ENCODE results near the gene FPR1.

Gene FPR1

GRCh38 chr19:51737389-51737788 is 14.3 kb downstream of the FPR1 start:
- no peak for DNase-seq (ENCODE audit: low read depth)

DNA sequence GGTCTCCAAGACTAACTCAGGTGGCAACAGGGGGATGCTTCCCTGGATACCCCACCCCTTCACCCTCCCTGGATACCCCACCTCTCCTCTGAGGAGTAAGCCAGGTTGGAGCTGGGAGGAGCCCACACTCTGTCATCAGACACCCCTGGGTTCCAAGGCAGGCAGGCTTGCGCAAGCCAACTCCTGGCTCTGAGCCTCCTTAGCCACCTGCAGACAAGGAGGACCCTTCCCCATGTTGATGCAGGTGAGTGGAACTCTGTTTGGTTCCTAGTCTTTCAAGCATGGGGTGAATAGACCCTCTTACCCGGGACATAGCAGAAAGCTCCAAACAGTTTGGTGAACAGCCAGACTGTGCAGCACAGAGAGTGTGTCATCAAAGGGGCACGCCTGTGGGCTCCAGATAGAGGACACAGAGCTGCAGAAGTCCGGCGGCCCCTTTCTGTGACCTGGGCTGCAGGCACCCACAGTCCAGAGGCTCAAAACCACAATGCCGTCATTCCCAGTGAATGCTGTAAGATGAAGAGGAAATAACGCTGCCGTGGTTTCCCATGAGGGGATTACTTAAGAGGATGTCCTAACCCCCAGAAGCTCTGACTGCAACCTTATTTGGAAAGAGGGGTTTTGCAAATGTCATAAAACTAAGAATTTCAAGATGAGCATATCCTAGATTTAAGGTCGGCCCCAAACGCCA is 15.8 kb downstream of the FPR1 start:
- DNase-seq (ENCODE audit: low read depth), result no peak

DNA sequence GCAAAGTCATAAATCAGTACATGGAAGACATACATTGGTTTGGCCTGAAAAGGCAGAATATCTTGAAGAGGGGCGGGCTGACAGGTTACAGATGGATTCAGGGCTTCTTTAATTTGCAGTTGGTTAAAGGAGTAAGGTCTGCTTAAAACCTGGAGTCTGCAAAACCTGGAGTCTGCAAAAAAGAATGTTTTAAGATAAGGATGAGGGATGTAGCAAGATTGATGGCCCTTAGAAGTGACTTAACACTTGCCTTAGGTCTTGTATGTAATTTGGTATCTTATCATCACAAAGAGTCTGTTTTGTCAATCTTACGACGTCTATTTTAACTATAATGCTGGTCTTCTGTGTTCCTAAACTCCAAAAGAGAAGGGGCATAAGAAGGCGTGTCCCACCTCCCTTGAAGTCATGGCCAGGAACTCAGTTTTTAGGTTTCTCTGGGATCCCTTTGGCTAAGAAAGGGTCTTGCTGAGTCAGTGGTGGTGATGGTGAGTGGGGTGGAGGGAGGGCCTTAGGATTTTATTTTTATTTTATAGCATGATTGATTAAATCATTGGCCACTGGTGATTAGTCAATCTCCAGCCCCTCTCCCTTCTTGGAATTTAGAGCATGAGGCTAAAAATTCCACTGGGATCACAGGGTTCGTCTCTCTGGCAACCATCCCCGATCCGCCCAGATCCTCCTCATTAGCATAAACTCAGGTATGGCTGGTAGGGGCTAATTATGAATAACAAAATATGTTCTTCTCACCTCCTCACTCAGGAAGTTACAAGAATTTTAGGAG is 17.7 kb downstream of the FPR1 start:
- DNase-seq (ENCODE audit: low read depth), result no peak

DNA sequence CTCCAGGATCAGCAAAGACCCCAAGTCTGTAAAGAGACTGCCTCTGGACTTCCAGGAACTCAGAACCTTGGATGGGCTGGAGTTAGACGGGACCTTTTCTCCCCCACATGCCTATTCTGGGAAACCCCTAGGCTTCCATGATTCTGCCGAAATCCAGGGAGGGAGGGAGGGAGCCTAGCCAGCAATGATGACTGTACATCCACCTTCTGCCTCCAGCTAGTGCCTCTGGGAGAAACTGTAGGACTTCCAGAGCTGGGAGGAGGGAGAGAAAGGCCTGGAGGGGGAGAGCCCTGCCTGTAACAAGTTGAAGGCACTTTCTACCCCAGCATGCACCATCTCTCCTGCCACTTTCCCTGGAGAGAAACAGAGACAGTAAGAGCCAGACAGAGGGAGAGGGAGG is 21.9 kb downstream of the FPR1 start:
- DNase-seq (ENCODE audit: low read depth), result no peak

DNA sequence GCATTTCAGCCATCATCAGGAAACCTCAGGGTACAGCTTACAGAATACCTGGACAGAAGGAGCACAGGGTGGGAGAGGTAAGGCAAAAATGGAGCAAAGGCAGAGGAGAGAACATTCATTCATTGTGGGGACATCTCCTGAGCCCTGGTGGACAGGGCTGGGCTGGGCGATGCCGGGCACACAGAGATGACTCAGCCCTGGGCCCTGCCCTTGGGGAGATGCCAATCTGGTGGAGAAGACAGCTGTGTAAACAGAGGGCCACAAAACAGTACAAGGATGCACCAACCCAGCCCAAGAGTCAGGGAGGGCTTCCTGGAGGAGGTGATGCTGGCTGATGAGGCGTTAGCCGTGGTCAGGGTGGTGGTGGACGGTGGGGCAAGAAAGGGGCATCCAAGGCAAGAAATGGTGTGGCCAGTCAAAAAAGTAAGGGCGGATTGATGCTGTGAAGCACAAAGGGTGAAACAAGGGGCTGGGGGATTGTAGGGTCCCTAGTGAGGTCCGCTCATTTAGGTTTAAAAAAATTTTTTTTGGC is 24.3 kb downstream of the FPR1 start:
- no peak for DNase-seq (ENCODE audit: low read depth)

GRCh38 chr19:51726049-51726448 is 25.6 kb downstream of the FPR1 start:
- DNase-seq (ENCODE audit: low read depth), result peak; percentile 35

GRCh38 chr19:51724543-51724942 is 27.1 kb downstream of the FPR1 start:
- DNase-seq (ENCODE audit: low read depth), result no peak

DNA sequence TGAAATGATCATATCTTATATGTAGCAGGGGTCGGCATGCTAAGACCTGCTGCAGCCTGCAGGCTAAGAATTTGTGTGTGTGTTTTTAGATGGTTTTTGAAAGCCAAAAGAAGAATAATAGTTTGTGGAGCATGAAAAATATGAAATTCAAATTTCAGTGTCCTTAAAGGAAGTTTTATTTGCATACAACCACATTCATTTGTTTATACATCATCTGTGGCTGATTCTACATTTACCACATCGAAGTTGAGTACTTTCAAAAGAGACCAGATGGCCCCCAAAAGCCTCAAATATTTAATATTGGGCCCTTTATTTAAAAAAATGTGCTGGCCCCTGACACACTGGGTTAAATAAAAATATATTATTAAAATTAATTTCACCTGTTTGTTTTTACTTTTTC is 29.2 kb downstream of the FPR1 start:
- no peak for DNase-seq (ENCODE audit: low read depth)

- no peak for DNase-seq (ENCODE audit: low read depth)
Observed at GRCh38 chr19:51721905-51722304, 29.8 kb downstream of the FPR1 start.

DNA sequence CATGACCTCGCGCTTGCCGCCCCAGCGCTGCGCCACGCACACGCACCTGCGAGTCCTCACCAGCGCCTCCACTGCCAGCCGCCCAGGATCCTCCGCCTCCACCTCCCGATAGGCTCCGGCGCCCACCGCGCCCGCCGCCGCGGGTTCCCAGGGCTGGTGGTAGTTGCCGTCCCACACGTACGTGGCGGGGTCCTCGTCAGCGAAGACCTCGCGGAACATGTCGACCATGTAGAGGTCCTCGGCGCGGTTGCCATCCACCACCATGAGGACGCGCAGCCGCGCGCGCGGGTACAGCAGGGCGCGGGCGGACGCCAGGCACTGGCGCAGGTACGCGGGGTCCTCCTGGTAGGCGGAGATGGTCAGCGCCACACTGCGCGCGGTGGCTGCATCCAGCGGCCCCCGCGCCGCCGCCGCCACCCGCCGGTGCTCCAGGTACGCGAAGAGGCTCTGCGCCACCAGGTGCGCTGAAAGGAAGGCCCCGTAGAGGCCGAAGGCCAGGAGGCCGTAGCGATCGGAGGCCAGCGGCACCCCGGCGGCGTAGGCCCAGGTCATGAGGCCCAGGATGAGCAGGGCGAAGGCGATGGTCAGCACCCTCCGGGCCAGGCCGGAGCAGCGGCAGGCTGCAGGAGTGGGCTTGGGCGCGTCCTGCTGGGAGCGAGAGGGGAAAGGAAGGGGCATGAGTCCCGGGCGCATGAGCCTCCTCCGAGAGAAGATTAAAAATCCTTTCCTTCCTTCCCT is 32.3 kb downstream of the FPR1 start:
- DNase-seq (ENCODE audit: low read depth), result no peak

GRCh38 chr19:51716925-51717324 is 34.8 kb downstream of the FPR1 start:
- DNase-seq (ENCODE audit: low read depth), result no peak

DNA sequence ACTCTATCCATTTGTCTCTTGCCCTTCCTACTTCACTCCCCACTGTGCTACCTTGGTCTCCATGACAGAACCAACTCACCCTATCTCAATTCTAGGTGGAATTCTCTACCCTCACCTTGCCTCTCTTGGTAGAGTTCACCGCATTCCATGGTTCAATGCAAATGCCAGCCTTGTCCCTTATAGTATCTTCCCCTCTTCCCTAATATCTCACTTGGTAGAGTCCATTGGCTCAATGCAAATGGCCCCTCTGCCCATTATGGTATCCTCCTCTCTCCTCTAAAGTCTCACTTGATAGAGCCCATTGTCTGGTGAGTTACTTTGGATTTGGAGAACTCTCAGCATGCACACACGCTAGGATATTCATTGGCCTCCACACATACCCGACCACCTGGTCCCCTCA is 35.8 kb downstream of the FPR1 start:
- no peak for DNase-seq (ENCODE audit: low read depth)

DNA sequence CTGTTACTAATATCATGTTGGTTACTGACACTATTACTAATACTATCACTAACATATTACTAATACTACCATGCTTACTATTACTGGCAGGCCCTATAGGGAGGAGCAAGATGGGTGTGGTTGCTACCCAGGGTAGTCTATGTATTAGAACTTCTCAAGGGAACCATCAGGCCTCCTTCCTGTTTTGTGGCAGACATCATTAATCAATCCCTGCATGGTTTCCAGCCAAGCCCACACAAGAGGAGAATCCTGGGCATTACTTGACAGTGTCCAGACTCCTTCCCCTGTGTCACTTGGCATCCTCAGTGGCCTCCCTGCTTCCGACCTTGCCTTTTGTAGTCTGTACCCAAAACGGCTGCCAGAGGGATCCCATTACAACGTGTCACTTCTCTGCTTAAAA is 36.8 kb downstream of the FPR1 start:
- DNase-seq (ENCODE audit: low read depth), result no peak

DNA sequence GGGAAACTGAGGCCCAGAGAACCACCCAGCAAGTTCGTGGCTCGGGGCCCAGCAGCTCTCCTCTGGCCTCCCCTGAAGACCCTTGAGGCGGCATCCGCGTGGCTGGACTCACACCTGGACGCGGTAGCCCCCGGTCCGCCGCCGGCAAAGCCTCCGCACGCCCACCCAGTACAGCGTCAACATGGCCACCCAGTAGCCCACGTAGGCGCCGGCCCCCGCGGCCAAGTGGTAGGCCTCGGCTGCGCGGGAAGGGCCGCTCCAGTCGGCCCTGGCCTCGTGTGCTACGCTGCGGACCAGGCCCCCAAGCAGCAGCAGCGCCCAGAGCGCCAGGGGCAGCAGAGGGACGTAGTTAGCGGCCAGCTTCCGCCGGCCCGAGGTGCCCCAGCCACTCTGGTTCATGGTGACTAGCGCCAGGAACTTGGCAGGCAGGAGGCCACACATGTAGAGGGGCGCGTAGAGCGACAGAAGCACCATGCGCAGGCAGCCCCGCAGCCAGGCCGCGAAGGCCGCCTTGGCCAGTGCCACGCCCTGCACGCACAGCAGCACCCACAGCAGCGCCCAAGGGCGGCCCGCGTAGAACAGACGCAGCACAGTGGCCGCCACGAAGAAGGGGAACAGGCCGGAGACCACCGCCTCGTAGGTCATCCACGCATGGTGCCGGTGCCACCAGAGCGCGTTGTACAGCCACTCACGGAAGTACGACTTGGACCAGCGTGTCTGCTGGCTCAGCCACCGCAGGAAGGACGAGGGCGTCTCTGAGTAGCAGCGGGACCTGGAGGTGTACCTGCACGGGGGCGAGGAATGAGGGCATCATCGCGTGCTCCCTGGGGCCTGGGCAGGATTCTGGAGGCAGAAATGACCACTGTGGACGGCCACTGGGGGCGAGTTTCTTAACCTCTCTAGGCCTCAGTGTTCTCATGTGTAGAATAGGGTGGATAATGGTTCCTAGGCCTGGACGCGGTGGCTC is 38.1 kb downstream of the FPR1 start:
- no peak for DNase-seq (ENCODE audit: low read depth)

GRCh38 chr19:51712461-51713081 is 39.1 kb downstream of the FPR1 start:
- no peak for DNase-seq (ENCODE audit: low read depth)

GRCh38 chr19:51711702-51712101 is 40.0 kb downstream of the FPR1 start:
- DNase-seq (ENCODE audit: low read depth), result no peak

DNA sequence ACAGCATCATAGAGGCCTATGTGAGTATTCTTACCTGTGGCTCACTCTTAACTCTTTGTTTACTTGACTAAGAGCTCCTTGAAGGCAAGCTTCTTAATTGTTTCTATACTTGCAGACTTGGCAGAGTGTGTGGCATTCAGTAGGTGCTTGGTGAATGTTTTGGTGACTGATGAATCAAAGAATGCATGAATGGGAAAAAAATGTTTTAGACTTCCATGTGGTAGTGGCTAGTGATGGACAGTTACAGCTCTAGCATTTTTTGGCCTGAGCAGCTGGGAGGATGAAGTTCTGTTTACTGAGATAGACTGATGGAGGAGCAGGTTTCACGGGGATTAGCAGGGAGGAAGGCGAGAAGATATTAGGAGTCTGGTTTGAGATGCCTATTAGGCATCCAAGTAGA is 41.5 kb downstream of the FPR1 start:
- DNase-seq (ENCODE audit: low read depth), result no peak

DNA sequence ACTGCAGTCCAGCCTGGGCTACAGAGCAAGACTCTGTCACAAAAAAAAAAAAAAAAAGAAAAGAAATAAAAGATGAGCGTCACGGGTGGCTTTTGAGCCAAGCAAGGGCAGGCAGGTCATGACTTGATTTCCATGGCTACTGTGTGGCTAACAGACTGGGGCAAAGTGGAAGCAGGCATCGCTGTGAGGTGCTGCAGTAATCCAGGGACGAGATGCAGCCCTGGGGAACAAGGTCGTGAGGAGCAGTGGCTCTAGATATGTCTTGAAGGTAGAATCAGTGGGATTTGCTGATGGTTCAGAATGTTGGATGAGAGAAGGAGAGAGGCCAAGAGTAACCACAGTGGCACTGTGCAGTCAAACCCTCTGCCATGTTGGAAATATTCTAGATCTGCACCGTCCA is 42.1 kb downstream of the FPR1 start:
- DNase-seq (ENCODE audit: low read depth), result no peak

DNA sequence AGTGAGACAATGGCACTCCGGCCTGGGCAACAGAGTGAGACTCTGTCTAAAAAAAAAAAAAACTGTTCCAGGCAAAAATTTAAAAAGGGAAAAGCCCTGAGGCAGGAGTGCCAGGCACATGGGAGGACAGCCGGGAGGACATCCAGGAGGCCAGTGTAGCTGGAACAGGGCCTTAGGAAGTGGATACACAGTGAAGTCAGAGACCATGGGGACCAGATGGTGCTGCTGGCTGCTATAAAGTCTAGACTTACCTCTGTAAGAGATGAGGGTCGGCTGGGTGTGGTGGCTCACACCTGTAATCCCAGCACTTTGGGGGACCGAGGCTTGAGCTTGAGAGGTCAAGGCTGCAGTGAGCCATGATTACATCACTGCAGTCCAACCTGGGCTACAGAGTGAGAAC is 42.9 kb downstream of the FPR1 start:
- DNase-seq (ENCODE audit: low read depth), result no peak

DNA sequence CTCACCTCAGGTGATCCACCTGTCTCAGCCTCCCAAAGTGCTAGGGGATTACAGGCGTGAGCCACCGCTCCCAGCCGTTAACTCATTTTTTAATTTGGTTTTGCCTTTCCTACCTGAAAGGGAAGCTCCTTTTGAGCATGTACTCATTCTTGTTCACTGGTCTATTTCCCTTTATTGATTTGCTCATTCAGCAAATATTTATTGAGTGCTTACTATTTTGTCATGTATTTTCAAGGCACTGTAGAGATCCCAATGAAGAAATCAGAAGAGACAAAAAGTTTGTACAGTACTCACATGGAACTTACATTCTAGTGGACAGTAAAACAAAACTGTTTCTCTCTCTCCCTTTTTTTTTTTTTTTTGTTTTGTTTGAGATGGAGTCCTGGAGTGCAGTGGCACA is 44.8 kb downstream of the FPR1 start:
- DNase-seq (ENCODE audit: low read depth), result no peak

DNA sequence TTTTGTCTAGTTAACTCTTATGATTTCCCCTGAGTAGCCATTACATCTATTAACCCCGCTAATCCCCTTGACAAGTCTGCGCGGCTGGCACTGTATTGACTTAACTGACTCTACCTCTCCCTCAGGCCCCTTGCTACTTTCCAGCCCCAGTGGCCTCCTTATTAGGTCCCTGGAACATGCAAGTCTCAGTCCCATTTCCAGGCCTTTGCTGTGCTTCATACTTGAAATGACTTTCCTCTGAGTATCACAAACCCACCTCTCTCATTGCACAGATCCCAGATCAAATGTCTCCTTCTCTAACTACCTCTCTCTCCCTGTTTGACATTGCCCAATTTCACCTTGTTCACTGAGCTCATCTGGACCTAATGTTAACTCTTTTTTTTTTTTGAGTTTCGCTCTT is 45.4 kb downstream of the FPR1 start:
- no peak for DNase-seq (ENCODE audit: low read depth)
